ENCODE results near the gene AARS2.

Gene AARS2

DNA sequence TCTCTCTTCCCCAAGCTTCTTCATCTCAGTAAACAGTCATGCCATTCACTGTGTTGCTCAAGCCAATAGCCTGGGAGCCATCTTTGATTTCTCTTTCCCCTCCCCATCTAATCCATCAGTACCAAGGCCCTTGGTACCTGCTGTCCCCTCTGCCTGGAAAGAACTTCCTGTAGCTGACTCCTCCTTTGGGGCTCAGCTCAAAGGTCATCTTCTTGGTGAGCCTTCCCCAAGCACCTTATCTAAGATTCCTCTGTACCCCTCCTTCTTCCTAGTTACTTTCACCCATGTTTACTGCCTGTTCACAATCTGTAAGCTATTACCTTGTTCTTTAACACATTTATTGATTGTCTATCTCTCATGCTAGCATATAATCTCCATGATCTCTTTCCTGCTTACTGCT is 3.5 kb downstream of the AARS2 start:
- no peak overlapping the region for H3K9ac ChIP-seq (ENCODE audit: low read length)
- H3K4me1 ChIP-seq (ENCODE audit: control insufficient read depth, insufficient read depth, low read length) = peaks cover 11% of the 10 kb centered on the region
- no peak for DNase-seq (ENCODE audit: low read depth)
- H3K27me3 ChIP-seq (replicated peaks; ENCODE audit: control insufficient read depth, insufficient read depth, low read length) = no peaks in the 10 kb centered on the region
- no peak overlapping the region for H3K4me3 ChIP-seq (ENCODE audit: low read length)
- no peaks in the 10 kb centered on the region for H3K9me3 ChIP-seq (ENCODE audit: control insufficient read depth, low read length)
- peaks cover 52% of the 10 kb centered on the region for H3K36me3 ChIP-seq (ENCODE audit: control insufficient read depth, insufficient read depth, low read length, severe bottlenecking)

GRCh38 chr6:44309092-44309491 is 4.1 kb downstream of the AARS2 start:
- peaks cover 58% of the 10 kb centered on the region for H3K36me3 ChIP-seq (ENCODE audit: control insufficient read depth, insufficient read depth, low read length, severe bottlenecking)
- no peak overlapping the region for H3K9ac ChIP-seq (ENCODE audit: low read length)
- H3K4me3 ChIP-seq (ENCODE audit: low read length) = no peak overlapping the region
- DNase-seq (ENCODE audit: low read depth) = no peak
- no peaks in the 10 kb centered on the region for H3K27me3 ChIP-seq (replicated peaks; ENCODE audit: control insufficient read depth, insufficient read depth, low read length)
- peaks cover 11% of the 10 kb centered on the region for H3K4me1 ChIP-seq (ENCODE audit: control insufficient read depth, insufficient read depth, low read length)
- no peaks in the 10 kb centered on the region for H3K9me3 ChIP-seq (ENCODE audit: control insufficient read depth, low read length)

GRCh38 chr6:44307217-44307616 is 5.9 kb downstream of the AARS2 start:
- Histone ChIP-seq H3K9ac (ENCODE audit: low read length) (no peak overlapping the region), H3K4me3 (ENCODE audit: low read length) (no peak overlapping the region), H3K4me1 (ENCODE audit: control insufficient read depth, insufficient read depth, low read length) (peaks cover 7% of the 10 kb centered on the region), H3K27me3 (replicated peaks; ENCODE audit: control insufficient read depth, insufficient read depth, low read length) (no peaks in the 10 kb centered on the region), H3K36me3 (ENCODE audit: control insufficient read depth, insufficient read depth, low read length, severe bottlenecking) (peaks cover 75% of the 10 kb centered on the region), H3K9me3 (ENCODE audit: control insufficient read depth, low read length) (no peaks in the 10 kb centered on the region)
- DNase-seq (ENCODE audit: low read depth) = no peak

DNA sequence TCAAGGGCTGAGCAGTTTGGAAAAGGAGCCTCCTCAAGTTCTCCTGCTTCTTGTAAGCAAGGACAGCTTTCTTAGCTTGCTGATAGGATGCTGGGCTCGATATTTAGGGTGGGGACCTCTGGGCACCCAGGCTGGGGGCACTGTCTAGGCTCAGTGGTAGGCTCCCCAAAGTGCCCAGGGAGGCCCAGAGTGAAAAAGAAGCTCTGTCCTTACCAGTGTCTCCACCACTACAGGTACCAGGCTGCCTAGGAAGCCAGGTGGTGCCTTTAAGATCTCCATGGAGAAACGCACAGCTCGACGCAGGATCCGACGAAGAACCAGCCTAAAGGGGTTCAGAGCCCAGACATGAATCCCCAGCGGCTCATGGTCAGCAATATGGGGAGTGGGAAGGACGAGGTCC is 6.4 kb downstream of the AARS2 start:
- Histone ChIP-seq H3K4me3 (ENCODE audit: low read length) (no peak overlapping the region), H3K9ac (ENCODE audit: low read length) (no peak overlapping the region), H3K36me3 (ENCODE audit: control insufficient read depth, insufficient read depth, low read length, severe bottlenecking) (peaks cover 80% of the 10 kb centered on the region), H3K4me1 (ENCODE audit: control insufficient read depth, insufficient read depth, low read length) (peaks cover 2% of the 10 kb centered on the region), H3K9me3 (ENCODE audit: control insufficient read depth, low read length) (no peaks in the 10 kb centered on the region), H3K27me3 (replicated peaks; ENCODE audit: control insufficient read depth, insufficient read depth, low read length) (no peaks in the 10 kb centered on the region)
- no peak for DNase-seq (ENCODE audit: low read depth)

DNA sequence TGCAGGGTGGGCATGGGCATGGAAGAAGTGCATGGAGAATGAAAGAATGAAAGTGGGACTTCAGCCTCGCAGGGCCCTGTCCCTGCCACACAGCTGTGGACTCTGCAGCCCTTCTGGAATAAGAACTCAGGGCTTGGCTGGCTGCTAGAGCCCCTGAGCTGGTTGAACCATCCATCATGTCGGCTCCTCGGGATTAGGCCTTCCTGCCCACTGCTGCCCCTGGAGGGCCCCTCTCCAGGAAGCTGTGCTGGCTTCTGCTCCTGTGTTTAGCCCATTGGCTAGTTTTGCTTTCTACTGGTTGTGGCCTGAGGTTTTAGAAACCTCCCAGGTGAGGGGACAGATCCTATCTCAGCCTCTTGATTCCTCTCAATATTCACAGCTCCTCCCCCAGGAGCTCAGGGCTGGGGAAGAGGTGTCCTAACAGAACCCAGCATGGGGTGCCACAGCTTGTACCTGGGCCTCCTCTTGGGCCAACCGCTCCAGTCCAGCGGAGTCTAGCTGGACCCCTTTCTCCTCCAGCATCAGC is 7.9 kb downstream of the AARS2 start:
- no peak overlapping the region for H3K9ac ChIP-seq (ENCODE audit: low read length)
- H3K4me3 ChIP-seq (ENCODE audit: low read length) = no peak overlapping the region
- no peak for DNase-seq (ENCODE audit: low read depth)
- H3K9me3 ChIP-seq (ENCODE audit: control insufficient read depth, low read length) = no peaks in the 10 kb centered on the region
- no peaks in the 10 kb centered on the region for H3K4me1 ChIP-seq (ENCODE audit: control insufficient read depth, insufficient read depth, low read length)
- no peaks in the 10 kb centered on the region for H3K27me3 ChIP-seq (replicated peaks; ENCODE audit: control insufficient read depth, insufficient read depth, low read length)
- H3K36me3 ChIP-seq (ENCODE audit: control insufficient read depth, insufficient read depth, low read length, severe bottlenecking) = peaks cover 81% of the 10 kb centered on the region

DNA sequence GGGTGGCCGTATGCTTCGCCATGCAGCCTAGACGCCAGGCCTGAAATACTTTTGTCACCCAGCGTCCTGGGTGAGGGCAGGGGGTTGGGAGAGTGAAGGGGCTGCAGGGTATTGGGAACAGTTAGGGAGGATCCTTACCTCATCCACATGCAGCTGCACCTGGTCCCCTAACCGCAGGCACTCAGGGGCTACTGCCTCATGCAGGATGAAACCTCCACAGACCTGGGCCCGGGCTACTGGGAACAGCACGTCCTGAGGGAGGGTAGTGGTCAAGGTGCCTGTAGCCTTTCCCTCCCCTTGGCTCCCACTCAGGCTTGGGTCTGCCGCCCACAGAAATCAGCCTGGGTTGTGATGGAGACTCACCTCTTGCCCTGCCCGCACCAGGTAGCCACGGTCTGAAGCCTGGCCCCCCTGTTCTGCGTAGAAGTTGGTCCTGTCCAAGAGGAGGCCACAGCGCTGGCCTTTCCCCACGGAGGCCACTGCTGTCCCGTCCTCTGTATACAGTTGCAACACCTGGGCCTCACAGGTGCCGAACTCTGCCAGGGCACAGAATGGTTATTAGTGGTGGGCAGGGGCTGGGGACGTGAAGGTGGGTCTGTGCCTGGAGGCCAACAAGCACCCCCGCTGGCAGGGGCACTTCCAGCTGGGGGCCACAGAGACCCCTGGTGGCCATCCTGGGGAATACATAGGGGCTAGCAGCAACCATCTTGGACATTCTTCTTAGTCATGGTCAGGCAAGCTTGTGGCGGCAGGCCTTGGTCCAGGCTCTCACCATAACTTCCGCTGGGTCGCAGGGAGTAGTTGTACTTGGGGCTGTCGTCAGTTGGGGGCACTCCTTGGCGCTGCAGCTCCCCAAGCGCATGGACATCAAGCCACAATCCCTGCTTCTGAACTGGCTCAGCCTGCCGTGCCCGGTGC is 8.6 kb downstream of the AARS2 start:
- Histone ChIP-seq H3K9ac (ENCODE audit: low read length) (no peak overlapping the region), H3K4me3 (ENCODE audit: low read length) (no peak overlapping the region), H3K27me3 (replicated peaks; ENCODE audit: control insufficient read depth, insufficient read depth, low read length) (no peaks in the 10 kb centered on the region), H3K4me1 (ENCODE audit: control insufficient read depth, insufficient read depth, low read length) (no peaks in the 10 kb centered on the region), H3K9me3 (ENCODE audit: control insufficient read depth, low read length) (no peaks in the 10 kb centered on the region), H3K36me3 (ENCODE audit: control insufficient read depth, insufficient read depth, low read length, severe bottlenecking) (peaks cover 74% of the 10 kb centered on the region)
- DNase-seq (ENCODE audit: low read depth) = peak; percentile 47

GRCh38 chr6:44303842-44304241 is 9.3 kb downstream of the AARS2 start:
- H3K36me3 ChIP-seq (ENCODE audit: control insufficient read depth, insufficient read depth, low read length, severe bottlenecking) = peaks cover 67% of the 10 kb centered on the region

DNA sequence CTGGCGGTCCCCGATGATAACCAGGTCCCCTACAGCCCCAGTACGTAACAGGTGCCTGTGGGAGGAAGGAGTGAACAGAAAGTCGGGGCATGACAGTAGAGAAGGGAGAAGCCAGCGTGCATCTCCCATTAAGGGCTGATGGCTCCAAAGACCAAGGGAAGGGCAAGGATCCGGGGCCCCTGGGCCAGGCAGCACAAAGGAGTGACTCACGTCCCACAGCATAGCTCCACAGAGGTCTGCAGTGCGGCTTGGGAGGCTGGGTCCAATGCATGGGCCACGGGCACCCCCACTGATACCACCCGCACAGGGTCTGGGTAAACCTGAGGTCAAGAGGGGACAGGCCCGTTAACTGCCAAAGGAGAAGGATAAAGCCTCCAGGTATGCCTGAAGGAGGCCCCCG is 10.3 kb downstream of the AARS2 start:
- H3K36me3 ChIP-seq (ENCODE audit: control insufficient read depth, insufficient read depth, low read length, severe bottlenecking) = peaks cover 65% of the 10 kb centered on the region
- peaks cover 3% of the 10 kb centered on the region for H3K27me3 ChIP-seq (replicated peaks; ENCODE audit: control insufficient read depth, insufficient read depth, low read length)
- DNase-seq (ENCODE audit: low read depth) = no peak

More at GRCh38 chr6:44303842-44304241, 9.3 kb downstream of the AARS2 start:
- Histone ChIP-seq H3K9ac (ENCODE audit: low read length) (no peak overlapping the region), H3K27me3 (replicated peaks; ENCODE audit: control insufficient read depth, insufficient read depth, low read length) (peaks cover under 1% of the 10 kb centered on the region), H3K4me3 (ENCODE audit: low read length) (no peak overlapping the region), H3K4me1 (ENCODE audit: control insufficient read depth, insufficient read depth, low read length) (no peaks in the 10 kb centered on the region), H3K9me3 (ENCODE audit: control insufficient read depth, low read length) (no peaks in the 10 kb centered on the region)
- DNase-seq (ENCODE audit: low read depth) = no peak

GRCh38 chr6:44301782-44302564 is 11.2 kb downstream of the AARS2 start:
- DNase-seq (ENCODE audit: low read depth) = no peak
- Histone ChIP-seq H3K9me3 (ENCODE audit: control insufficient read depth, low read length) (no peaks in the 10 kb centered on the region), H3K4me3 (ENCODE audit: low read length) (no peak overlapping the region), H3K36me3 (ENCODE audit: control insufficient read depth, insufficient read depth, low read length, severe bottlenecking) (peaks cover 57% of the 10 kb centered on the region), H3K4me1 (ENCODE audit: control insufficient read depth, insufficient read depth, low read length) (peaks cover 5% of the 10 kb centered on the region), H3K9ac (ENCODE audit: low read length) (no peak overlapping the region), H3K27me3 (replicated peaks; ENCODE audit: control insufficient read depth, insufficient read depth, low read length) (peaks cover 7% of the 10 kb centered on the region)

More for the DNA sequence above, 10.3 kb downstream of the AARS2 start:
- Histone ChIP-seq H3K9me3 (ENCODE audit: control insufficient read depth, low read length) (no peaks in the 10 kb centered on the region), H3K9ac (ENCODE audit: low read length) (no peak overlapping the region), H3K4me1 (ENCODE audit: control insufficient read depth, insufficient read depth, low read length) (peaks cover 2% of the 10 kb centered on the region), H3K4me3 (ENCODE audit: low read length) (no peak overlapping the region)

GRCh38 chr6:44301106-44301505 is 12.0 kb downstream of the AARS2 start:
- DNase-seq (ENCODE audit: low read depth) = no peak
- H3K27me3 ChIP-seq (replicated peaks; ENCODE audit: control insufficient read depth, insufficient read depth, low read length) = peaks cover 16% of the 10 kb centered on the region
- peaks cover 5% of the 10 kb centered on the region for H3K4me1 ChIP-seq (ENCODE audit: control insufficient read depth, insufficient read depth, low read length)
- no peak overlapping the region for H3K4me3 ChIP-seq (ENCODE audit: low read length)
- H3K9ac ChIP-seq (ENCODE audit: low read length) = no peak overlapping the region
- H3K36me3 ChIP-seq (ENCODE audit: control insufficient read depth, insufficient read depth, low read length, severe bottlenecking) = peaks cover 48% of the 10 kb centered on the region
- H3K9me3 ChIP-seq (ENCODE audit: control insufficient read depth, low read length) = no peaks in the 10 kb centered on the region

DNA sequence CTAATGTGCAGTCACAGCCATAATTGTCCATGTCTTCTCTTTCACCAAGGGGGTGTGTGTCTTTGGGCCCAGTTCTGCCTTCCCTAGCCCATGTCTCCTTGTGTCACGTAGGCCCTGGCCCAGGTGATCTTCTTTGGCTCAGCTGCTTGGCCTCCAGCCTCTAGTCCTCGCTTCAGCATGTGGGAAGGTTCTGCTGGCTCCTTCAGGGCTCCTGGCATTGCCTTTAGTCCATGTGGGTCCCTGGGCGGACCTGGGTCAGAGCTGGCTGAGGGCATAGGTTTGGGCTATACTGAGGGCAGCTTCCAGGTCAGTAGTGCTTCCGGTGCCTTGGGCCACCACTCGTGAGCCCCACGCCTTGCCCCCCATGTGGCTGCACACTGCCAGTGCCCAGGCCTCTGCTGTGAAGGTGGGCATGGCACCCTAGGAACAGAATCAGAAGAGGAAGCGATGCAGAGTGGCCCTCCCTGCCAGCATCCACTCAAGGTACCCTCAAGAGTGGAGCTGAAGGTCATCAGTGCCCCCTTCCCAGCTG is 12.8 kb downstream of the AARS2 start:
- peaks cover 5% of the 10 kb centered on the region for H3K4me1 ChIP-seq (ENCODE audit: control insufficient read depth, insufficient read depth, low read length)
- H3K4me3 ChIP-seq (ENCODE audit: low read length) = no peak overlapping the region
- no peaks in the 10 kb centered on the region for H3K9me3 ChIP-seq (ENCODE audit: control insufficient read depth, low read length)
- peaks cover 23% of the 10 kb centered on the region for H3K27me3 ChIP-seq (replicated peaks; ENCODE audit: control insufficient read depth, insufficient read depth, low read length)
- H3K9ac ChIP-seq (ENCODE audit: low read length) = no peak overlapping the region
- peaks cover 42% of the 10 kb centered on the region for H3K36me3 ChIP-seq (ENCODE audit: control insufficient read depth, insufficient read depth, low read length, severe bottlenecking)
- DNase-seq (ENCODE audit: low read depth) = no peak

All from adipocyte (in vitro differentiated cells).